Measurements from ENCODE around the gene ACVR1B.
A peak's percentile ranks its signal among the peaks of the same experiment; 100 is the strongest.

Gene ACVR1B

DNA sequence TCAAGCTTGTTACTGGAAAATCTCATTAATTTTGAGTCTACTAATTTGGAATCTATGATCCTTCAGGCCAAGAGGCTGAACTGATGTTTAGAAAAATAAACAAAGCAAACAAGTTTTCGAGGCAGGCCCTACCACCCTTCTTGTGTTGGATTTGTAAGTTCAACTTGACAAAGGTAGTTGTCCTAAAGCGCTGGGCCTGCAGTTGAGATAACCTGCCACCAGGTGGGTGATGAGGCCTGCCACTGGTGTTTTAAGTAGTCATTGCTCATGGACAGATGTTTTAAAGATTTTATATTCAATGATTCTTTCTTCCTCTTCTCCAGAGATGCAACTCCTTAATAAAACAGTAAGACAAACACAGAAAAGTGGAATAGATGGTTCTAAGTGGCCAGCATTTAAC is 24.8 kb upstream of the ACVR1B start:
- TF ChIP-seq, protein P1, sequence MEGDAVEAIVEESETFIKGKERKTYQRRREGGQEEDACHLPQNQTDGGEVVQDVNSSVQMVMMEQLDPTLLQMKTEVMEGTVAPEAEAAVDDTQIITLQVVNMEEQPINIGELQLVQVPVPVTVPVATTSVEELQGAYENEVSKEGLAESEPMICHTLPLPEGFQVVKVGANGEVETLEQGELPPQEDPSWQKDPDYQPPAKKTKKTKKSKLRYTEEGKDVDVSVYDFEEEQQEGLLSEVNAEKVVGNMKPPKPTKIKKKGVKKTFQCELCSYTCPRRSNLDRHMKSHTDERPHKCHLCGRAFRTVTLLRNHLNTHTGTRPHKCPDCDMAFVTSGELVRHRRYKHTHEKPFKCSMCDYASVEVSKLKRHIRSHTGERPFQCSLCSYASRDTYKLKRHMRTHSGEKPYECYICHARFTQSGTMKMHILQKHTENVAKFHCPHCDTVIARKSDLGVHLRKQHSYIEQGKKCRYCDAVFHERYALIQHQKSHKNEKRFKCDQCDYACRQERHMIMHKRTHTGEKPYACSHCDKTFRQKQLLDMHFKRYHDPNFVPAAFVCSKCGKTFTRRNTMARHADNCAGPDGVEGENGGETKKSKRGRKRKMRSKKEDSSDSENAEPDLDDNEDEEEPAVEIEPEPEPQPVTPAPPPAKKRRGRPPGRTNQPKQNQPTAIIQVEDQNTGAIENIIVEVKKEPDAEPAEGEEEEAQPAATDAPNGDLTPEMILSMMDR (IDR thresholded peaks at IDR 0.05), result peak; percentile 40

GRCh38 chr12:51932218-51933076 is 19.1 kb upstream of the ACVR1B start:
- TF ChIP-seq, protein P1 (IDR thresholded peaks at IDR 0.05), result no peak

GRCh38 chr12:51934080-51934479 is 17.4 kb upstream of the ACVR1B start:
- TF ChIP-seq, protein P1 (IDR thresholded peaks at IDR 0.05), result no peak

DNA sequence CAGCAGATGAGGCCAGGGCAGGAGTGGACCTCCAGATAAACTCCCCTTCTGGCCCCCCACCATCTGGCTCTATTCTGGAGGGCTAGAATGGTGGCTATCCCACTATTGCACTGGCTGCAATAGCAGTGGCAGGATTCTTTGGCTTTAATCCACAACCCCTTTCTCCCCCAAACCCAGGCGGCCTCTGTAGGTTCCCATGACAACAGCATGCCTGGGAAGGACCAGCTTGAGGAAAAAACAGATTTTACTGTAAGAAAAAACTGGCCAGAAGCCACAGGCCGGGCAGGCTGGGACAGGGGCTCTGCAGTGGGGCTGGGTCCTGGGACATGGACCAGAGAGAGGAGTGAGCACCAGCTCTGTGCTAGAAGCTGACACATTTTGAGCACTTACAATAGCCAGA is 13.6 kb upstream of the ACVR1B start:
- TF ChIP-seq, protein P1 (IDR thresholded peaks at IDR 0.05), result no peak

GRCh38 chr12:51938726-51939125 is 12.8 kb upstream of the ACVR1B start:
- TF ChIP-seq, protein P1 (IDR thresholded peaks at IDR 0.05), result no peak

- TF ChIP-seq, protein P1 (IDR thresholded peaks at IDR 0.05), result no peak
These were observed 10.4 kb upstream of the ACVR1B start for GRCh38 chr12:51941011-51941581.

GRCh38 chr12:51941604-51942003 is 9.9 kb upstream of the ACVR1B start:
- TF ChIP-seq, protein P1 (IDR thresholded peaks at IDR 0.05), result no peak

All from LNCAP (cell line).